Ascending aorta (tissue), 2 donors: ENCODE measurements around the gene CSNK2A3. TPM values are rescaled to one million over a fixed set of nuclear protein-coding genes. Genes with fewer than 3 reads are reported as not detected.

Experiments used
- DNase-seq, 2 donors: peaks; one replicate each; pipeline ENCODE4 v3.0.0-alpha.2; 2019; ENCODE audit warnings: low spot score in 2 of 2
- H3K27ac ChIP-seq, 2 donors: fragments of 200-600 bp; sonication (generic); one replicate each; pipeline ENCODE4 v1.5.1; 2016 to 2017; ENCODE audit warnings: mild to moderate bottlenecking in 1 of 2
- H3K27me3 ChIP-seq: fragments of 200-600 bp; sonication (generic); one replicate; pipeline ENCODE4 v1.5.1; 2017
- H3K36me3 ChIP-seq, 2 donors: fragments of 200-600 bp; sonication (generic); one replicate each; pipeline ENCODE4 v1.5.1; 2016
- H3K4me1 ChIP-seq, 2 donors: fragments of 200-600 bp; sonication (generic); one replicate each; pipeline ENCODE4 v1.5.1; 2016 to 2017; ENCODE audit warnings: mild to moderate bottlenecking in 1 of 2
- H3K4me3 ChIP-seq, 2 donors: fragments of 200-600 bp; sonication (generic); one replicate each; pipeline ENCODE4 v1.5.1; 2016 to 2017; ENCODE audit warnings: mild to moderate bottlenecking in 1 of 2
- H3K9me3 ChIP-seq, 2 donors: fragments of 200-600 bp; sonication (generic); one replicate each; pipeline ENCODE4 v1.5.1; 2016
- CTCF ChIP-seq, 3 experiments: fragments of 200-600 bp in 2 of 3; fragments of 450-650 bp in 1 of 3; sonication (generic) in 2 of 3; IDR thresholded peaks; one replicate each; pipeline ENCODE4 v1.5.1; 2016 to 2019; ENCODE audit warnings: antibody characterized with exemption in 3 of 3, mild to moderate bottlenecking in 1 of 3, moderate library complexity in 1 of 3
- intact Hi-C: fragments of 100-400 bp; cut with DNase I; formaldehyde crosslinking; loops from one replicate; pipeline ENCODE4 v1.15.1; 2023
- total RNA-seq: library from RNA; depleted of rRNA; stranded (reverse); fragments of >200 nt; gene quantifications from one replicate; pipeline ENCODE4 v1.1.0, GENCODE V29; 2016

CSNK2A3 gene
- total RNA-seq, 1 donor from 2014 or later: 0.53 TPM

DNA sequence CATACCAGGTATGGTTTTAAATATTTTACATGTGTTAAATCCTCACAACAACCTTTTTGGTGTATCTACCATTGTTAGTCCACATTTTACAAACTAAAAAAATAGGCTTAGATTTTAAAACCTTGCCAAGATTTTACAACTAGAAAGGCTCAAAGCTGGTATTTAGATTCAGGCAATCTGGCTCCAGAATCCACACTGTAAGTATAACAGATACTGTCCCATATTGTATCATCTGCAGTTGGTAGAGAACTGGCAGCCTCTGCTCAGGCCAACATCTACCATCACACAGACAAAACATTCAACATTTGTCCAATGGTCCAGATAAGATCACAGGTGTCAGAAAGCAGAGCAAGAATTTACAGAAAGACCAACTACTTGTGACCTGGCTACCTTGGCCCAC, 30.9 kb downstream of the CSNK2A3 start:
- intact Hi-C loops: no loop called here
- peaks cover 0 to 33% of the 10 kb centered on the region in 2 donors for H3K36me3 ChIP-seq
- no peak for DNase-seq
- TF ChIP-seq CTCF (IDR thresholded peaks at IDR 0.05): no peak
- H3K27ac ChIP-seq: no peak overlapping the region
- no peaks in the 10 kb centered on the region for H3K27me3 ChIP-seq
- no peaks in the 10 kb centered on the region for H3K4me1 ChIP-seq
- no peak overlapping the region for H3K4me3 ChIP-seq
- H3K9me3 ChIP-seq: no peaks in the 10 kb centered on the region

DNA sequence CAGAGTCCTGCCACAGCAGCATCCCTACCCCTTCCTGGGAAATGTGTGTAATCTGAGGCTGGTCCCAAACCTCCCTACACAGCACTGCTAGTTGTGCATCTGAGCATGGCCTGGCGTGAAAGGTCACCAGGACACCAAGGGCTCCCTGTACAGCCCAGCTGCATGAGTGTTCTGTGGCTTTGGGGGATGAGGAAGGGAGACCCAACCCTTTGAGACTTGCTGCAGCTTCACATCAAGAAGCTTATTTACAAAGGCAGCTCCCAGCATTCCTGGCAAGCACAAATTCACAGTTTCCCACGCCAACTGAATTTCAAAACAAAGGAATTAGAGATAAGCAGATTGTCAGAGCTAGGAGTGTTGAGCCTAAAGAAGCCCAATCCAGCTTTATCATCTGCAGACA, 32.2 kb downstream of the CSNK2A3 start:
- TF ChIP-seq CTCF (IDR thresholded peaks at IDR 0.05): no peak
- Histone ChIP-seq H3K4me3 (no peak overlapping the region), H3K4me1 (peaks cover 0 to under 1% of the 10 kb centered on the region in 2 donors), H3K27ac (no peak overlapping the region), H3K9me3 (no peaks in the 10 kb centered on the region), H3K27me3 (no peaks in the 10 kb centered on the region), H3K36me3 (peaks cover 0 to 20% of the 10 kb centered on the region in 2 donors)
- DNase-seq: no peak
- intact Hi-C loops: no loop called here

- DNase-seq: no peak
- Histone ChIP-seq H3K27ac (no peak overlapping the region), H3K36me3 (peaks cover 0 to 3% of the 10 kb centered on the region in 2 donors), H3K9me3 (no peaks in the 10 kb centered on the region), H3K4me1 (peaks cover 7 to 9% of the 10 kb centered on the region in 2 donors), H3K27me3 (no peaks in the 10 kb centered on the region), H3K4me3 (no peak overlapping the region)
- intact Hi-C loops: loop anchor here (10.0 kb wide), 1 partner anchor 786 kb away; no protein-coding TSS in a partner anchor
- TF ChIP-seq CTCF (IDR thresholded peaks at IDR 0.05): no peak
These were observed 34.1 kb downstream of the CSNK2A3 start for GRCh38 chr11:11318961-11319360.

DNA sequence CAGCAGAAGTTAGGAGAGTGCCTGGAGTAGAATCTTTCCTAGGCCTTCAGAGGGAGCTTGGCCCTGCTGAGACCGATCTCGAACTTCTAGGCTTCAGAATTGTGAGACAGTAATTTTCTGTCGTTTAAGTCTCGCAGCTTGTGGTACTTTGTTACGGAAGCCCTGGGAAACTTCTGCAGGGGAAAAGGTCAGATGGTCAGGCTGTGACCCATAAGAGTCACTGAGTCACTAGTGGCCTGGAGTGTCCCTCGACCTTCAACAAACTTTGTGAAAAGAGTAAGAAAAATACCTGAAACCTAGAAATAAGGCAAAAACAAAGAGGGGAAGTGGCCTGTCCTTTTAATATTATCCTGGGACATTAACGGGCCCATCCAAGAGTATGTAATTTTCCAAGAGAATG, 34.6 kb downstream of the CSNK2A3 start:
- H3K36me3 ChIP-seq: peaks cover 0 to 2% of the 10 kb centered on the region in 2 donors
- H3K4me1 ChIP-seq: peaks cover 9 to 14% of the 10 kb centered on the region in 2 donors
- no peak for DNase-seq
- no peak overlapping the region for H3K27ac ChIP-seq
- no peaks in the 10 kb centered on the region for H3K27me3 ChIP-seq
- TF ChIP-seq CTCF (IDR thresholded peaks at IDR 0.05): no peak
- no peak overlapping the region for H3K4me3 ChIP-seq
- intact Hi-C loops: loop anchor here (10.0 kb wide), 1 partner anchor 786 kb away; no protein-coding TSS in a partner anchor
- no peaks in the 10 kb centered on the region for H3K9me3 ChIP-seq

DNA sequence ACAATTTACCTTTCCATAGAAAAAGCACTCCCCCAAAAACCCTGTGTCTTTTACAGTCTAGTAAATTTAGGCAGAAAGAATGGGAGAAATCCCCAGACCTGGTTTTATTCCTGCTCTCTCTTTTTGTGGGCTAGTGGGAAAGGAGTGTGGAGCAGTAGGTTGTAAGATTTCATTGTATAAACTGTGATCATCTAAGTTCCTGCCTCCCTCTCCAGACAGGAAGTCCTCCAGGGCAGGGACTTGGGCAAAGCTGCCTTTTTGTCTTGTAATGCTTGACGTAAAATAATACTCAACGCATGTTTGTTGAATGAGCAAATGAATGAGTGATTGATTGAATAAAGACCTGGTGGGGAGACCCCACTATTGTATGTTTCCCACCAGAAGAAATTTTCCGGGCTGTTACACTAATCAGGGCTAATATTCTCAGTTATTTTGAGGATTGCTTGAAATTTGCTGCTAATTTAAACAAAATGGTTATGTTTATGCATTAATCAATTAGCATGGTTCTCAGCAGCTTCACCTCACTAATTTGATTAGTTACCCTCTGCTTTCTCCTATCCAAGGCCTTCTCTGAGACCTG, 36.3 kb downstream of the CSNK2A3 start:
- H3K9me3 ChIP-seq: no peaks in the 10 kb centered on the region
- H3K27me3 ChIP-seq: no peaks in the 10 kb centered on the region
- no peak for TF ChIP-seq CTCF (IDR thresholded peaks at IDR 0.05)
- H3K27ac ChIP-seq: no peak overlapping the region
- H3K4me3 ChIP-seq: no peak overlapping the region
- peaks cover 0 to 2% of the 10 kb centered on the region in 2 donors for H3K36me3 ChIP-seq
- intact Hi-C loops: loop anchor here (10.0 kb wide), 1 partner anchor 788 kb away; no protein-coding TSS in a partner anchor
- peaks cover 9 to 19% of the 10 kb centered on the region in 2 donors for H3K4me1 ChIP-seq
- no peak for DNase-seq
